ENCODE results near the gene ART5.

- TF ChIP-seq, protein P1, sequence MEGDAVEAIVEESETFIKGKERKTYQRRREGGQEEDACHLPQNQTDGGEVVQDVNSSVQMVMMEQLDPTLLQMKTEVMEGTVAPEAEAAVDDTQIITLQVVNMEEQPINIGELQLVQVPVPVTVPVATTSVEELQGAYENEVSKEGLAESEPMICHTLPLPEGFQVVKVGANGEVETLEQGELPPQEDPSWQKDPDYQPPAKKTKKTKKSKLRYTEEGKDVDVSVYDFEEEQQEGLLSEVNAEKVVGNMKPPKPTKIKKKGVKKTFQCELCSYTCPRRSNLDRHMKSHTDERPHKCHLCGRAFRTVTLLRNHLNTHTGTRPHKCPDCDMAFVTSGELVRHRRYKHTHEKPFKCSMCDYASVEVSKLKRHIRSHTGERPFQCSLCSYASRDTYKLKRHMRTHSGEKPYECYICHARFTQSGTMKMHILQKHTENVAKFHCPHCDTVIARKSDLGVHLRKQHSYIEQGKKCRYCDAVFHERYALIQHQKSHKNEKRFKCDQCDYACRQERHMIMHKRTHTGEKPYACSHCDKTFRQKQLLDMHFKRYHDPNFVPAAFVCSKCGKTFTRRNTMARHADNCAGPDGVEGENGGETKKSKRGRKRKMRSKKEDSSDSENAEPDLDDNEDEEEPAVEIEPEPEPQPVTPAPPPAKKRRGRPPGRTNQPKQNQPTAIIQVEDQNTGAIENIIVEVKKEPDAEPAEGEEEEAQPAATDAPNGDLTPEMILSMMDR (IDR thresholded peaks at IDR 0.05): no peak
- no peak for TF ChIP-seq POLR2A (IDR thresholded peaks at IDR 0.05)
Measured at GRCh38 chr11:3604167-3604566, 37.6 kb downstream of the ART5 start.

All from ovary (tissue), 3 donors.